IMR-90 (cell line): ENCODE measurements around the gene LCE6A. TPM values are rescaled to one million over a fixed set of nuclear protein-coding genes. Genes with fewer than 3 reads are reported as not detected.

Source experiments
- ATAC-seq: fragments of 200-7000 bp; cut with Tn5 transposase; 2 replicates; pipeline ENCODE4 v1.9.1; 2020; ENCODE audit warnings: low read depth, mild to moderate bottlenecking, moderate library complexity
- BruUV-seq: library from RNA; stranded (reverse); fragments of 400-500 nt; replicated peaks from 2 replicates; lab custom pipeline; 2021; lab: Mats Ljungman, UMichigan
- CTCF ChIA-PET: fragments of 300-600 bp; formaldehyde crosslinking; extraction: SDS; loops from one replicate; lab custom pipeline; 2021; ENCODE audit warnings: antibody characterized with exemption; lab: Yijun Ruan, JAX
- POLR2A ChIA-PET: fragments of 300-600 bp; sonication (Branson Sonifier 250); formaldehyde crosslinking; loops from one replicate; lab custom pipeline; 2022; ENCODE audit warnings: antibody characterized with exemption; ENCODE audit not compliant: unreplicated experiment; lab: Charles Lee
- DNase-seq: peaks from one replicate; pipeline ENCODE4 v3.0.0; 2013
- H2AFZ ChIP-seq: replicated peaks from 2 replicates; pipeline ENCODE3; 2013; ENCODE audit warnings: low read length, mild to moderate bottlenecking; ENCODE audit not compliant: poor library complexity
- H2AK5ac ChIP-seq: 2 replicates; pipeline ENCODE4 v1.6.1; 2013; ENCODE audit warnings: low read depth, low read length, inconsistent platforms
- H2AK9ac ChIP-seq: replicated peaks from 2 replicates; pipeline ENCODE3; 2013; ENCODE audit warnings: mild to moderate bottlenecking, low read depth, low read length, moderate library complexity; ENCODE audit not compliant: poor library complexity
- H2BK120ac ChIP-seq: 2 replicates; pipeline ENCODE4 v1.6.1; 2013; ENCODE audit warnings: low read depth, low read length, inconsistent platforms
- H2BK15ac ChIP-seq: 3 replicates; pipeline ENCODE4 v1.6.1; 2013; ENCODE audit warnings: low read depth, low read length, inconsistent platforms
- H2BK20ac ChIP-seq: 2 replicates; pipeline ENCODE4 v1.6.1; 2013; ENCODE audit warnings: low read depth, mild to moderate bottlenecking, inconsistent platforms, low read length, moderate library complexity
- H2BK5ac ChIP-seq: 2 replicates; pipeline ENCODE4 v1.6.1; 2013; ENCODE audit warnings: mild to moderate bottlenecking, low read depth, low read length, inconsistent platforms; ENCODE audit not compliant: poor library complexity, severe bottlenecking
- H3K14ac ChIP-seq: replicated peaks from 2 replicates; pipeline ENCODE4 v1.6.1; 2013; ENCODE audit warnings: low read depth, low read length, inconsistent platforms
- H3K18ac ChIP-seq: 2 replicates; pipeline ENCODE4 v1.6.1; 2013; ENCODE audit warnings: low read depth, low read length, control low read depth
- H3K23ac ChIP-seq: 2 replicates; pipeline ENCODE4 v1.6.1; 2013; ENCODE audit warnings: low read depth, low read length, inconsistent platforms
- H3K27ac ChIP-seq: 2 replicates; pipeline ENCODE4 v1.5.1; 2013; ENCODE audit warnings: mild to moderate bottlenecking, control low read depth, low read length; ENCODE audit not compliant: insufficient read depth
- H3K27me3 ChIP-seq: 2 replicates; pipeline ENCODE4 v1.6.1; 2013; ENCODE audit warnings: low read length; ENCODE audit not compliant: control insufficient read depth, insufficient read depth
- H3K36me3 ChIP-seq: 2 replicates; pipeline ENCODE4 v1.6.1; 2013; ENCODE audit warnings: low read length, mixed read lengths; ENCODE audit not compliant: control insufficient read depth, insufficient read depth
- H3K4ac ChIP-seq: 2 replicates; pipeline ENCODE4 v1.6.1; 2013; ENCODE audit warnings: low read depth, low read length, inconsistent platforms
- H3K4me1 ChIP-seq: 2 replicates; pipeline ENCODE4 v1.6.1; 2013; ENCODE audit warnings: low read length, mixed read lengths; ENCODE audit not compliant: control insufficient read depth, insufficient read depth
- H3K4me2 ChIP-seq: 2 replicates; pipeline ENCODE4 v1.6.1; 2013; ENCODE audit warnings: low read depth, mild to moderate bottlenecking, control low read depth, low read length, moderate library complexity
- H3K4me3 ChIP-seq: 2 replicates; pipeline ENCODE4 v1.5.1; 2013; ENCODE audit warnings: low read depth, mild to moderate bottlenecking, control low read depth, low read length, moderate library complexity; ENCODE audit not compliant: insufficient read depth
- H3K56ac ChIP-seq: 2 replicates; pipeline ENCODE4 v1.6.1; 2013; ENCODE audit warnings: low read length, inconsistent platforms; ENCODE audit not compliant: insufficient read depth; ENCODE audit errors: extremely low read depth
- H3K79me1 ChIP-seq, 2 experiments: 2 replicates each; pipeline ENCODE4 v1.6.1; 2013; ENCODE audit warnings: low read length in 2 of 2, inconsistent platforms in 1 of 2, low read depth in 1 of 2
- H3K9ac ChIP-seq: 2 replicates; pipeline ENCODE4 v1.6.1; 2013; ENCODE audit warnings: low read depth, low read length, control low read depth
- H3K9me1 ChIP-seq: 2 replicates; pipeline ENCODE4 v1.6.1; 2013; ENCODE audit warnings: low read length, inconsistent platforms; ENCODE audit not compliant: insufficient read depth
- H3K9me3 ChIP-seq: 2 replicates; pipeline ENCODE4 v1.6.1; 2013; ENCODE audit warnings: low read length; ENCODE audit not compliant: control insufficient read depth, insufficient read depth
- H4K20me1 ChIP-seq: 2 replicates; pipeline ENCODE4 v1.6.1; 2013; ENCODE audit warnings: low read length, inconsistent platforms; ENCODE audit not compliant: insufficient read depth
- H4K5ac ChIP-seq: 2 replicates; pipeline ENCODE4 v1.6.1; 2013; ENCODE audit warnings: mild to moderate bottlenecking, low read depth, low read length, control low read depth
- H4K8ac ChIP-seq, 2 experiments: 2 replicates each; pipeline ENCODE4 v1.6.1; 2013; ENCODE audit warnings: low read depth in 2 of 2, low read length in 2 of 2, control low read depth in 1 of 2, inconsistent platforms in 1 of 2
- H4K91ac ChIP-seq: 2 replicates; pipeline ENCODE4 v1.6.1; 2013; ENCODE audit warnings: low read depth, low read length, inconsistent platforms; ENCODE audit not compliant: insufficient read depth
- BHLHE40 ChIP-seq: fragments of 150-350 bp; IDR thresholded peaks from 2 replicates; pipeline ENCODE4 v1.6.1; 2016; ENCODE audit warnings: mild to moderate bottlenecking, low read depth, low read length
- CEBPB ChIP-seq: IDR thresholded peaks from 2 replicates; pipeline ENCODE4 v1.6.1; 2012; ENCODE audit warnings: low read depth, low read length, improper control_type of control experiment
- CHD1 ChIP-seq: IDR thresholded peaks from 2 replicates; pipeline ENCODE4 v1.6.1; 2012; ENCODE audit warnings: low read depth, low read length, improper control_type of control experiment
- CTCF ChIP-seq: conservative IDR thresholded peaks from 2 replicates; pipeline ENCODE4 v1.5.1; 2012; ENCODE audit warnings: mild to moderate bottlenecking, low read depth, low read length, improper control_type of control experiment
- ELK1 ChIP-seq: fragments of 150-350 bp; IDR thresholded peaks from 2 replicates; pipeline ENCODE4 v1.6.1; 2016; ENCODE audit warnings: low read depth, mild to moderate bottlenecking, low read length, moderate library complexity, borderline replicate concordance
- FOS ChIP-seq: fragments of 150-350 bp; IDR thresholded peaks from 2 replicates; pipeline ENCODE4 v1.6.1; 2016; ENCODE audit warnings: low read depth, low read length
- MAFK ChIP-seq: IDR thresholded peaks from 2 replicates; pipeline ENCODE4 v1.6.1; 2012; ENCODE audit warnings: low read depth, low read length, improper control_type of control experiment
- MAZ ChIP-seq: IDR thresholded peaks from 2 replicates; pipeline ENCODE4 v1.6.1; 2012; ENCODE audit warnings: low read depth, mild to moderate bottlenecking, low read length, improper control_type of control experiment, moderate library complexity, borderline replicate concordance
- MXI1 ChIP-seq: IDR thresholded peaks from 2 replicates; pipeline ENCODE4 v1.6.1; 2012; ENCODE audit warnings: low read depth, mild to moderate bottlenecking, low read length, moderate library complexity, borderline replicate concordance
- NFE2L2 ChIP-seq: fragments of 150-350 bp; IDR thresholded peaks from 2 replicates; pipeline ENCODE4 v1.6.1; 2016; ENCODE audit warnings: low read depth, mild to moderate bottlenecking, low read length
- POLR2A ChIP-seq: IDR thresholded peaks from 2 replicates; pipeline ENCODE4 v1.6.1; 2012; ENCODE audit warnings: mild to moderate bottlenecking, low read depth, low read length
- RAD21 ChIP-seq: IDR thresholded peaks from 2 replicates; pipeline ENCODE4 v1.6.1; 2012; ENCODE audit warnings: low read length, improper control_type of control experiment
- RCOR1 ChIP-seq: IDR thresholded peaks from 2 replicates; pipeline ENCODE4 v1.6.1; 2012; ENCODE audit warnings: mild to moderate bottlenecking, low read length, improper control_type of control experiment; ENCODE audit not compliant: insufficient replicate concordance
- RFX5 ChIP-seq: IDR thresholded peaks from 2 replicates; pipeline ENCODE4 v1.8.0; 2012; ENCODE audit warnings: low read depth, mild to moderate bottlenecking, low read length, moderate library complexity
- SMC3 ChIP-seq: fragments of 150-350 bp; IDR thresholded peaks from 2 replicates; pipeline ENCODE4 v1.6.1; 2016; ENCODE audit warnings: low read depth, mild to moderate bottlenecking, antibody characterized with exemption, low read length, moderate library complexity
- USF2 ChIP-seq: fragments of 150-350 bp; IDR thresholded peaks from 2 replicates; pipeline ENCODE4 v1.6.1; 2017; ENCODE audit warnings: mild to moderate bottlenecking, antibody characterized with exemption, low read length, low read depth
- WGBS, 2 experiments: methylation state at CpG; one replicate each; pipeline versions ENCODE4 v1.1.5 to v1.1.7; 2013; ENCODE audit warnings: missing lambda C conversion rate in 2 of 2; ENCODE audit not compliant: insufficient read length in 1 of 2; ENCODE audit errors: extremely low coverage in 2 of 2; 5-methylcytosine and 5-hydroxymethylcytosine counted together
- dilution Hi-C: fragments of 300-500 bp; cut with HindIII; formaldehyde crosslinking; loops from one replicate; pipeline ENCODE4 v1.14.3; 2018; ENCODE audit warnings: low sequenced_read_pairs; ENCODE audit not compliant: unreplicated experiment
- in situ Hi-C: fragments of 300-500 bp; cut with MboI; formaldehyde crosslinking; loops from 3 replicates; pipeline ENCODE4 v1.14.3; 2019; ENCODE audit warnings: low sequenced_read_pairs, inconsistent platforms, mixed read lengths
- intact Hi-C: fragments of 100-400 bp; cut with micrococcal nuclease; formaldehyde crosslinking; loops from 2 replicates; pipeline ENCODE4 v1.10.0; 2022
- polyA plus RNA-seq, 3 experiments: library from polyadenylated mRNA; depleted of rRNA; stranded (reverse); fragments of >200 nt; gene quantifications; 2 replicates each; pipeline ENCODE4 v1.2.3, GENCODE V29; 2012; ENCODE audit warnings: low replicate concordance in 1 of 3
- total RNA-seq: library from RNA; depleted of rRNA; stranded (reverse); fragments of >200 nt; gene quantifications from 2 replicates; pipeline ENCODE4 v1.2.3, GENCODE V29; 2012

The LCE6A gene
- total and polyA plus RNA-seq, 2 of the 4 experiments (the other 2 are of a cell fraction), result not detected

- Histone ChIP-seq H2AFZ (no peak overlapping the region), H3K79me1 (no peaks in the 10 kb centered on the region), H3K23ac (no peak overlapping the region), H4K5ac (no peak overlapping the region), H3K27ac (no peak overlapping the region), H4K91ac (no peak overlapping the region), H3K4me2 (no peak overlapping the region), H3K14ac (no peak overlapping the region), H2AK9ac (no peak overlapping the region), H3K4ac (no peak overlapping the region), H3K56ac (no peak overlapping the region), H2BK20ac (no peak overlapping the region), H3K36me3 (no peaks in the 10 kb centered on the region), H4K20me1 (no peaks in the 10 kb centered on the region), H2BK120ac (no peak overlapping the region), H3K27me3 (no peaks in the 10 kb centered on the region), H3K4me3 (no peak overlapping the region), H2BK5ac (no peak overlapping the region), H2AK5ac (no peak overlapping the region), H3K9me1 (no peaks in the 10 kb centered on the region), H3K4me1 (no peaks in the 10 kb centered on the region), H3K18ac (no peak overlapping the region), H3K9me3 (peaks cover 2% of the 10 kb centered on the region; the same call in 1 of the 2 replicates), H3K9ac (no peak overlapping the region), H4K8ac (no peak overlapping the region), H2BK15ac (no peak overlapping the region)
- CTCF ChIA-PET, result no interaction called here
- no CpG with 5 or more reads among the region's 2 CpGs for WGBS, 2 experiments
- POLR2A ChIA-PET, result no interaction called here
- no TSS peak for BruUV-seq
- dilution Hi-C loops (no loop called here), intact Hi-C loops (no loop called here), in situ Hi-C loops (no loop called here)
- ATAC-seq, result no peak
- no peak for DNase-seq
- no peak for TF ChIP-seq RCOR1
- TF ChIP-seq CTCF, result no peak
- no peak for TF ChIP-seq ELK1
- TF ChIP-seq CHD1, result no peak
- no peak for TF ChIP-seq BHLHE40
- no peak for TF ChIP-seq MAZ
- no peak for TF ChIP-seq NFE2L2
- TF ChIP-seq MAFK, result no peak
- no peak for TF ChIP-seq CEBPB
- no peak for TF ChIP-seq FOS
- no peak for TF ChIP-seq RFX5
- no peak for TF ChIP-seq USF2
- TF ChIP-seq SMC3, result no peak
- TF ChIP-seq MXI1, result no peak
- TF ChIP-seq RAD21, result no peak
- TF ChIP-seq POLR2A, result no peak
Observed at GRCh38 chr1:152811050-152811449, 31.6 kb upstream of the LCE6A start.
